NCI-H2227 treated with DMSO at 0.1 percent for 48 hours (cell line): Measurements from ENCODE around the gene RBM10.

Source experiments
- DNase-seq: peaks from one replicate; lab custom pipeline; 2025; lab: John Stamatoyannopoulos, UW

The RBM10 gene

DNA sequence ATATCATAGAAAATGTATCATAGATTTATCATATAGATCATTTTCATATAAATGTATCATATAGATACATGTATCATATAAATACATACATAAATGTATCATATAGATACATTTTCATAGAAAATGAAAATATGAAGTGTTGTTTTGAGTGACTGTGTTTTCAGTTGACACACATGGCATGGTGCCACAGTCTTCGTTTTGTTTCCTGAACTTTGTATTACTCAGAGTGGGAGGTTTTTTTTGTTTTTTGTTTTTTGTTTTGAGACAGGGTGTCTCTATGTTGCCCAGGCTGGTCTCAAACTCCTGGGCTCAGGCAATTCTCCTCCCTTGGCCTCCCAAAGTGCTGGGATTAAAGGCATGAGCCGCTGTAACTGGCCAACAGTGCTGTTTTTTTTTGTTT is 3.9 kb downstream of the RBM10 start:
- DNase-seq: no peak

DNA sequence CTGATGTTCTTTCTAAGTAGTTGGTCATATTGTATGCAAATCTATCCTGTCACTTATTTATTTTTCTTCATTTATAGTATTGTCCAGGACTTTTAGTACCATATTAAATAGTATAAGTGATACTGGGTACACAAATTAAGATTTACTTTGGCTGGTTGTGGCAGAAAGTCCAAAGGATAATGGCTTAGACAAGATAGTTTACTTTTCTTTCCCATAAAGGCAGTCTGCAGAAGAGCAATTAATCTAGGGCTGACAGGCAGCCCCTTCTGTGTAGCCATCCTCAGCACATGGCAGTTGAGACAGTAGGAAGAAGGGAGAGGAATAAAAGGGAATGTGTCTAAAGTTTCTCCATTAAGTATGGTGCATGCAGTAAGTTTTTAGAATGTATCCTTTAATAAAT is 6.4 kb downstream of the RBM10 start:
- DNase-seq: no peak

- DNase-seq: no peak
Measured at GRCh38 chrX:47156611-47157520, 11.8 kb downstream of the RBM10 start.

GRCh38 chrX:47158131-47158530 is 13.1 kb downstream of the RBM10 start:
- no peak for DNase-seq

GRCh38 chrX:47158781-47159180 is 13.8 kb downstream of the RBM10 start:
- no peak for DNase-seq

DNA sequence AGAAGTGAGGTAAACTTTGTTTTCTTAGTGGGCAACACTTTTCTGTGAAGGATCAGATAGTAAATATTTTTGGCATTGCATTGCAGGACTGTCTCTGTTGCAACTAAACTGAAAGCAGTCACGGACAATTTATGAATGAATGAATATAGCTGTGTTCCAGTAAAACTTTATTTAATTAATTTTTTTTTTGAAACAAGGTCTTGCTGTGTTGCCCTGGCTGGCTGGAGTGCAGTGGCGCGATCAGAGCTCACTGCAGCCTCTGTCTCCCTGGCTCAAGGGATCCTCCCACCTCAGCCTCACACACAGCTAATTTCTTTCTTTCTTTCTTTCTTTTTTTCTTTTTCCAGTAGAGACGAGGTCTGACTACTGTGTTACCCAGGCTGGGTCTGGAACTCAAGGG is 15.8 kb downstream of the RBM10 start:
- no peak for DNase-seq

- no peak for DNase-seq
Measured at GRCh38 chrX:47162927-47163583, 18.0 kb downstream of the RBM10 start.

DNA sequence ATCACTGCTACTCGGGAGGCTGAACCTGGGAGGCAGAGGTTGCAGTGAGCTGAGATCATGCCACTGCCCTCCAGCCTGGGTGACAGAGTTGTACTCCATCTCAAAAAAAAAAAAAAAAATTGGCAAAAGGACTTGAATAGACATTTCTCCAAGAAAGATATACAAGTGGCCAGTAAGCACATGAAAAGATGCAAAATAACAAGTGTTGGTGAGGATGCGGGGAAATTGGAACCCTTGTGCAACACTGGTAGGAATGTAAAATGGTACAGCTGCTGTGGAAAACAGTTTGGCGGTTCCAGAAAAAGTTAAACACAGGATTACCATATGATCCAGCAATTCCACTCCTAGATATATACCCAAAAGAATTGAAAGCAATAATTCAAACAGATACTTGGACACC is 19.4 kb downstream of the RBM10 start:
- no peak for DNase-seq

DNA sequence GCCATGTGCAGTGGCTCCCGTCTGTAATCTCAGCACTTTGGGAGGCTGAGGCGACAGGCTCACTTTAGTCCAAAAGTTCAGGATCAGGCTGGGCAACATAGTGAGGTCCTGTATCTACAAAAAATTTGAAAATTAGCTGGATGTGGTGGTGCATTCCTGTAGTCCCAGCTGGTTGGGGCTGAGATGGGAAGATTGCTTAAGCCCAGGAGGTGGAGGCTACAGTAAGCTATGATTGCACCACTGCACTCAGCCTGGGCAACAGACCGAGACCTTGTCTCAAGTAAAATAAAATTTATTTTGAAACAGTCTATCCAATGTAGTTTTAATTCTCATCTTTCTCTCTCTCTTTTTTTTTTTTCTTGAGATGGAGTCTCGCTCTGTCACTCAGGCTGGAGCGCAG is 21.1 kb downstream of the RBM10 start:
- no peak for DNase-seq

DNA sequence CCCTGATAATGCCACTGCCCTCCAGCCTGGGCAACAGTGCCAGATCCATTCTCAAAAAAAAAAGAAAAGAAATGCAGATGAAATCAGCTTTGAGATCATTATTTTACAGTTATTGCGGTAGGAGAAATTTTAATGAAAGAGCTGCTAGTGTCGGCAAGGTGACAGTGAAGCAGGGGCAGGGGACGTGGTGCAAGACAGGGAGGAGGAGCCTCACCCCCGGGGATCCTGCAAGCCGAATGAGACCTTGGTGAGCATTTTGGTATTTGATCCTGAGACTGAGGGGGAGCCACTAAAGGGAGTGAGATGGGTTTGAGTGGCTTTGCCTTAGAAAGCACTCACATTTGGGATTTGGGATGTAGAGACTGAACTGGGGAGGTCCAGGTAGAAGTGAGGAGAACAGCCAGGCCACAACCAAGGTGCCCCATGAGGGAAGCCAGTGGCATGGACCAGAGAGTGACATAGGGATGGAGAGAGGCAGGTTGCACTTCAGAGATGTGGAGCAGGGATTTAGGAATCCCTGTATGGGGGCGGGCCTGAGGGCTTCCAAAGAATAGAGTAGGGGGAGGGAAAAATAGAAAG is 23.6 kb downstream of the RBM10 start:
- DNase-seq: no peak

DNA sequence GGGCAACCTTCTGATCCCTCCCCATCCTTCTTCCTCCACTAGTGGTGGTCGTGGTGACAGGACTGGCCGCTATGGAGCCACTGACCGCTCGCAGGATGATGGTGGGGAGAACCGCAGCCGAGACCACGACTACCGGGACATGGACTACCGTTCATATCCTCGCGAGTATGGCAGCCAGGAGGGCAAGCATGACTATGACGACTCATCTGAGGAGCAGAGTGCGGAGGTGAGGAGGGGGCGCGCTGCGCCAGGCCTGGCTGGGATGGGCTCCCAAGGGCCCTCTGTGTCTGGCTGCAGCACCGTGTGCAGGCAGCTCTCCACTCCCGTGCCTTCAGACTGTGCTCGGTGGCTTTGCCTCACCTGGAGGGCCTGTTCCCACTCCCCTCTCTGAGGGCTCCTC is 24.3 kb downstream of the RBM10 start:
- no peak for DNase-seq

DNA sequence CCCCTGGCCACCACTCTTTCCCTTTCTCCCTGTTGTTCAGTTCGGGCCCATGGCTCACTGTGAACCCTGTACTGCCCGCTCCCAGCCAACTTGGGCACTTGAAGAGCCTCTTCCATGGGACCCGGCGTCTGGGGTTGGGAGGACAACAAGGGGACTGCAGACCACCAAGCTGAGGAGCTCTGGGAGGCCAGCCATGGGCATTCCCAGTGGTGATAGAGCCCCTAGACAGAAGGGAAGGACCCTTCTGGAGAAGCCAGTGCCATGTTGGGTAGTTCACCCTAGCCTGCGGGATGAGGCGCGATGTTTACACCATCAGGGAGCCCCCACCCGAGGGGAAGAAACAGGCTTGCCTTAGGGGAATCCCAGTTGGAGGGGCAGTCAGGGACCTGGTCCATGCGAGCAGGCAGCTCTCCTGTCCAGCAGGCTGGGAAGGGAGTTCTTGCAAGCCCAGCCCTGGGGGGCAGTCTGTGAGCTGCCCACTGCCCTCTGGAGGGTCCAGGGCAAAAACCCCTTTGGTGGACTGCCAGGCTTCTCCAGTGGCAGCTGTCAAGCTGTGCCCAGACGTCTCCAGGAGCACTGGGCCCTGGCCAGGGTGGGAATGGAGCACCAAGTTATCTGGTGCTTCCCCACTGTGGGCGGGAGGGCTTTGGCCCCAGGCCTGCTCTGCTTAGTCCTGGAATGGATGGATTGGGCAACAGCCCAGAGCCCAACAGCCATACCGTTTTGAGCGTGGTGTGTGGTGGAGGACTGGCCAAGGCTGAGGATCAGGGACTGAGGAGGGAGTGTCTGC is 24.9 kb downstream of the RBM10 start:
- DNase-seq: no peak

DNA sequence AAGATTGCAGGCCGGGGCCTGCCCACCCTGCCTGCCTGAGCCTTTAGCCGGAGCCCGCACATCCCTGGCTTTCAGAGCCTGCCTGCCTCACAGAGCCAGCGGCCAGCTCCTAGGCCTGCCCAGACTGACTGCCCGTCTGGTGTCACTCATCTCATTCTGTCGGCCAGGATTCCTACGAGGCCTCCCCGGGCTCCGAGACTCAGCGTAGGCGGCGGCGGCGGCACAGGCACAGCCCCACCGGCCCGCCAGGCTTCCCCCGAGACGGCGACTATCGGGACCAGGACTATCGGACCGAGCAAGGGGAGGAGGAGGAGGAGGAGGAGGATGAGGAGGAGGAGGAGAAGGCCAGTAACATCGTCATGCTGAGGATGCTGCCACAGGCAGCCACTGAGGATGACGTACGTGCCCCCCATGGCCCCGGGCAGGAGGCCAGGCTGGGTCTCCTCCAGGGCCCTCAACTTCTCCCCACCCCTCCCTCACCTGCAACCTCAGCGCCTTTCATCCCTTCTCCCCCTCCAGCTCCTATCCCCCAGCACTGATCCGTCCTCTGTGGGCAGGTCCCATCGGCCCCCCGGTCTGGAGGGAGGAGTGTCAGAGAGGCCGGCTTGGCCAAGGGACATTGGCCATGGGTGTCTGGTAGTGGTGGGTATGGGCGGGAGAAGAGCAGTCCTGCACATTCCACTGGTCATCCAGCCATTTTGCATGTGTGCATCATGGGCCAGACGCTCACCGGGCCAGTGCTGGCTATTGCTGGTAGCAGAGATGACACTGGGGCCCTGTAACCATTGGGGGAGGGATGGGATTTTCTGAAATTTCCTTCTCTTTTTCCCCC is 26.1 kb downstream of the RBM10 start:
- no peak for DNase-seq

DNA sequence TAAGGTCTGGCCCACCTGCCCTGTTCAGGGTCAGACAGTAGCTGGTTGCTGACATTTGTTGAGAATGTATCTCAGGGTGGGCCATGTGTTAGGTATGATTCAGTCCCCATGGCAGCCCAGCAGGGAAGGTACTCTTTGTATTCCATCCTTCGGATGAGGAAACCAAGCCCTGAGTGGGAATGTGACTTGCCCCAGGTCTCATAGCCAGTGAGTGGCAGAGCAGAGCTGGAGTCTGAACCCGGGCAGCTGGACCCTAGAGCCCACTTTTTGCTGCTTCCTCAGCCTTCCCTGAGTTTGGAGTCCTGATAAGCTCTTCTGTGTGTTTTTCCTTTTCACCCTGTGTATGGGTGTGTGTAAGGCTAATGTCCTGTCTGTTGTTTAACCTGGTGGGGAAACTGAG is 27.0 kb downstream of the RBM10 start:
- DNase-seq: no peak

DNA sequence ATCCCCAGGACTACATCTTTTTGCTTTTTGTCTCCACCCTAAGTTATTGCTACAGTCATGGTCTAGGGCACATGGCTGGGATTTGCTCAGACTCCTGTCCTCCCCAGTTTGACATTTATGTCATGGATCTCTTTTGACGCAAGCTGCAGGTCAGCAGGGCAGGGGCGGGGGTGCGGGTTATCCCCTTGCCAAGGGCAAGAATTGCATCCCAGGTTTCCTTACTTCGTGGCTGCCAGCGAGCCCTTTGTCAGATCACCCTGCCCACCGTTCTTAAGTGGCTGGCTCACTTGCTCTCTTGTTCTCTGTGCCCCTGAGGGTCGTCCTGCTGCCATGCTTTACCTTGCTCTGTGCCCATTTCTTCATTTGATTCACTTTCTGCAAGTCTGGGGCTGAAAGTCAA is 27.5 kb downstream of the RBM10 start:
- no peak for DNase-seq

DNA sequence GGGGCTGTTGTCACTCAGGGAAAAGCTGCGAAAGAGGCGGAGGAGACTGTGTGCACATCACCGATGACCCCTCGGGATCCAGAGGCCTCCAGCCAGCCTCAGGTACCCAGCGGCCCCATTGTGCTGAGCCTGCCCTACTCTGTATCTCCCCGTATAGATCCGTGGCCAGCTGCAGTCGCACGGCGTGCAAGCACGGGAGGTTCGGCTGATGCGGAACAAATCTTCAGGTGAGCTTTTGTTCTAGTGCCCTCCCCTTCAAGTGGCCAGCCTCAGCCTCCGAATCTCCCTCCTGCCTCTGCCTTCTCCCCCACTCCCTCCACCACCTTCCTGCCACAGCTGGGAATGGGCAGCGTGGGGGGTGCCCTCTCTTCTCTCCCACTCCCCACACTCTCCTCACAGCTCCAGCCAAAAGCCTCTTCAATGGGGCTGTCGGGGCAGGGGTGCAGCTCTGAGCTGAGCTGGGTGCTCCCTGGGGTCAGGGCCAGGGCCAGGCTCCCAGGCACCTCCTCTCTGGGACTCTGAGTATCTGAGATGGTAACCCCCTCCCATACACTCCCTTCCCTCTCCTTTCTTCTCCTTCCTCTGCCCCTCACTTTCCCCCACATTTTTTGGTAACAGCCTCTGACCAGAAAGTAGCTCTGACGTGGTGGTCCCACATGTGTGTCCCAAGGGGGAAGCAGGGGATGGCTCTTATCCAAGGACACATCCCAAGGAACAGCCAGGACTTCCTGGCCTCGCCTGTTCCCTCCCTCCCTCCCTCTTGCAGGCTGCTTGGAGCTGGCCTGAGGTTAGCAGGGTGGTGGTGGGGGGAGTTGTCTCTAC is 28.2 kb downstream of the RBM10 start:
- no peak for DNase-seq

- no peak for DNase-seq
Measured at GRCh38 chrX:47174376-47174775, 29.4 kb downstream of the RBM10 start.

GRCh38 chrX:47174846-47175587 is 30.0 kb downstream of the RBM10 start:
- no peak for DNase-seq

DNA sequence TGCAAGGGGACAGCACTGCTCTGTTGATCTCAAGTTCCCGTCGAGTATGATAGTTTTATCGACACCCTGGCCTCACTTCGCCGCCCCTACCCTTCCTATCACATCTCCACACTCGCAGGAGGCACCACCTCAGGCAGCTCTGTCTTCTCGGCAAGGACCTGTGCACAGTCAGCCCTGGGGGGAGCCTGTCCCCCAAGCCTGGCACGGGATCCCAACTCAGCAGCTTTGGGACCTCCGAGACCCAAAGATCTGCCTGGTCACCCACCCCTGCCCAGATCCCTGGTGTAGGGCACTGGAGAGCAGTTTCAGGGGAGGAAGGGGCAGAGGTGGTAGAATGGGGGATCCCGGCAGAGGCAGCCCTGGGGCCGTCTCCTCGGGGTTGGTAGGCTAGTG is 30.6 kb downstream of the RBM10 start:
- DNase-seq: no peak
